HFF-Myc (cell line): ENCODE results near the gene TTLL11.

Source experiments
- DNase-seq: peaks from one replicate; pipeline ENCODE4 v3.0.0-alpha.2; 2011; ENCODE audit warnings: low read depth; ENCODE audit errors: extremely low read depth
- H3K4me3 ChIP-seq: replicated peaks from 2 replicates; pipeline ENCODE4 v1.5.1; 2011; ENCODE audit warnings: low read depth, mild to moderate bottlenecking, control low read depth, low read length
- CTCF ChIP-seq: IDR thresholded peaks from 2 replicates; pipeline ENCODE4 v1.5.1; 2012; ENCODE audit warnings: mild to moderate bottlenecking, low read depth, low read length, control low read depth; ENCODE audit errors: missing control alignments

The TTLL11 gene

GRCh38 chr9:121884057-121884541 lies 209.0 kb downstream of the TTLL11 start:
- TF ChIP-seq CTCF: no peak
- H3K4me3 ChIP-seq: no peak overlapping the region
- DNase-seq: no peak

- no peak for TF ChIP-seq CTCF
- DNase-seq: no peak
- no peak overlapping the region for H3K4me3 ChIP-seq
These were observed 209.6 kb downstream of the TTLL11 start for GRCh38 chr9:121883281-121884056.

- TF ChIP-seq CTCF: no peak
- no peak overlapping the region for H3K4me3 ChIP-seq
- DNase-seq: no peak
These were observed 211.1 kb downstream of the TTLL11 start for GRCh38 chr9:121881920-121882500.

GRCh38 chr9:121880343-121880898 lies 212.7 kb downstream of the TTLL11 start:
- H3K4me3 ChIP-seq: no peak overlapping the region
- DNase-seq: no peak
- no peak for TF ChIP-seq CTCF

- no peak for TF ChIP-seq CTCF
- DNase-seq: no peak
These were observed 214.8 kb downstream of the TTLL11 start for GRCh38 chr9:121878271-121878822.

GRCh38 chr9:121876658-121877271 lies 216.3 kb downstream of the TTLL11 start:
- no peak for DNase-seq
- H3K4me3 ChIP-seq: no peak overlapping the region
- no peak for TF ChIP-seq CTCF

More at GRCh38 chr9:121878271-121878822, 214.8 kb downstream of the TTLL11 start:
- H3K4me3 ChIP-seq: no peak overlapping the region
